Spinal cord (tissue), 10 donors: ENCODE results near the gene ACAP2. TPM values are rescaled to one million over a fixed set of nuclear protein-coding genes. Genes with fewer than 3 reads are reported as not detected.
"Not testable (repeated sequence)": the region's sequence is repeated elsewhere in the genome, so short reads cannot be mapped to it uniquely, and the experiment has no call there.

Experiments
- DNase-seq, 6 donors: peaks; one replicate each; pipeline versions ENCODE4 v3.0.0 to v3.0.0-alpha.2; 2013 to 2015; ENCODE audit warnings: low spot score in 6 of 6, low read depth in 4 of 6
- H3K27ac ChIP-seq: one replicate; pipeline ENCODE4 v1.5.1; 2013; ENCODE audit warnings: low read depth, low read length, control low read depth
- H3K27me3 ChIP-seq: one replicate; pipeline ENCODE4 v1.6.1; 2013; ENCODE audit warnings: low read length; ENCODE audit not compliant: control insufficient read depth, insufficient read depth
- H3K36me3 ChIP-seq: one replicate; pipeline ENCODE4 v1.6.1; 2013; ENCODE audit warnings: low read length; ENCODE audit not compliant: control insufficient read depth, insufficient read depth
- H3K4me1 ChIP-seq: one replicate; pipeline ENCODE4 v1.6.1; 2013; ENCODE audit warnings: low read length; ENCODE audit not compliant: control insufficient read depth, insufficient read depth
- H3K4me3 ChIP-seq: one replicate; pipeline ENCODE4 v1.5.1; 2013; ENCODE audit warnings: low read depth, low read length, control low read depth
- H3K9me3 ChIP-seq: one replicate; pipeline ENCODE4 v1.6.1; 2013; ENCODE audit warnings: low read length; ENCODE audit not compliant: control insufficient read depth, insufficient read depth
- WGBS: methylation state at CpG from one replicate; pipeline ENCODE4 v1.1.5; 2013; ENCODE audit warnings: missing lambda C conversion rate; ENCODE audit not compliant: insufficient coverage; 5-methylcytosine and 5-hydroxymethylcytosine counted together
- polyA plus RNA-seq, 2 donors: library from polyadenylated mRNA; unstranded; fragments of 120-200 nt; gene quantifications; one replicate each; pipeline ENCODE4 v1.2.1, GENCODE V29; 2013; ENCODE audit not compliant: insufficient read length in 2 of 2
- small RNA-seq: library from RNA; depleted of rRNA; stranded (forward); fragments of <200 nt; gene quantifications from one replicate; pipeline ENCODE3, GENCODE V24; 2014; ENCODE audit warnings: low replicate concordance
- total RNA-seq, 2 donors: library from RNA; depleted of rRNA in 1 of 2; stranded (reverse); fragments of 120-200 nt in 1 of 2; fragments of >200 nt in 1 of 2; gene quantifications; one replicate each; pipeline versions ENCODE4 v1.2.3 to v1.2.4, GENCODE V29; 2013 to 2014
- donor health status: healthy.

ACAP2 gene
- total and polyA plus RNA-seq, 4 donors, result 34.5 to 197 (median 57.2) TPM

GRCh38 chr3:195230244-195230643, 212.6 kb downstream of the ACAP2 start:
- no peaks in the 10 kb centered on the region for H3K27me3 ChIP-seq
- H3K9me3 ChIP-seq, result no peaks in the 10 kb centered on the region
- H3K27ac ChIP-seq, result no peak overlapping the region
- WGBS, result no CpG with 5 or more reads among the region's 1 CpG
- H3K4me1 ChIP-seq, result no peaks in the 10 kb centered on the region
- H3K36me3 ChIP-seq, result peaks cover 8% of the 10 kb centered on the region
- no peak overlapping the region for H3K4me3 ChIP-seq
- DNase-seq, result no peak

GRCh38 chr3:195228886-195229285, 213.9 kb downstream of the ACAP2 start:
- 100% methylated on average over 1 of the region's 5 CpGs for whole genome bisulfite sequencing
- H3K9me3 ChIP-seq, H3K4me1 ChIP-seq, H3K27ac ChIP-seq, DNase-seq, H3K4me3 ChIP-seq, H3K27me3 ChIP-seq: not testable (repeated sequence)
- peaks cover 17% of the 10 kb centered on the region for H3K36me3 ChIP-seq

GRCh38 chr3:195227871-195228270, 214.9 kb downstream of the ACAP2 start:
- Histone ChIP-seq H3K4me3 (no peak overlapping the region), H3K36me3 (peaks cover 17% of the 10 kb centered on the region), H3K27me3 (no peaks in the 10 kb centered on the region), H3K4me1 (no peaks in the 10 kb centered on the region), H3K27ac (no peak overlapping the region), H3K9me3 (no peaks in the 10 kb centered on the region)
- 98% methylated on average over 6 of the region's 6 CpGs for WGBS
- DNase-seq, result no peak

GRCh38 chr3:195226900-195227447, 215.8 kb downstream of the ACAP2 start:
- DNase-seq, result no peak
- Histone ChIP-seq H3K9me3 (no peaks in the 10 kb centered on the region), H3K27ac (no peak overlapping the region), H3K4me1 (no peaks in the 10 kb centered on the region), H3K4me3 (no peak overlapping the region), H3K27me3 (no peaks in the 10 kb centered on the region), H3K36me3 (peaks cover 17% of the 10 kb centered on the region)
- 77% methylated on average over 7 of the region's 9 CpGs for WGBS

- Histone ChIP-seq H3K9me3 (no peaks in the 10 kb centered on the region), H3K36me3 (peaks cover 17% of the 10 kb centered on the region), H3K27ac (no peak overlapping the region), H3K4me1 (peaks cover 4% of the 10 kb centered on the region), H3K27me3 (no peaks in the 10 kb centered on the region), H3K4me3 (no peak overlapping the region)
- WGBS, result 98% methylated on average over 7 of the region's 7 CpGs
- no peak for DNase-seq
These were observed 216.4 kb downstream of the ACAP2 start for GRCh38 chr3:195226445-195226844.

- H3K4me1 ChIP-seq, result peaks cover 5% of the 10 kb centered on the region
- no peak overlapping the region for H3K4me3 ChIP-seq
- no peaks in the 10 kb centered on the region for H3K27me3 ChIP-seq
- H3K36me3 ChIP-seq, result peaks cover 17% of the 10 kb centered on the region
- WGBS, result 91% methylated on average over 3 of the region's 3 CpGs
- no peak for DNase-seq
- H3K9me3 ChIP-seq, result no peaks in the 10 kb centered on the region
- peak overlapping the region; percentile 6 for H3K27ac ChIP-seq
These were observed 217.7 kb downstream of the ACAP2 start for GRCh38 chr3:195224980-195225580.

Small RNAs within 50 kb of the gene (small RNA-seq; reads per million reads assigned to genes)
- gene RF00019, result not detected

Other genes with a start within 250 kb of the ACAP2 start
- gene XXYLT1, start 171.9 kb downstream of the ACAP2 start, total RNA-seq, result 10 to 100 TPM; 28.0 to 47.9 TPM
- 10 to 100 TPM; 36.0 to 39.0 TPM for gene XXYLT1, start 171.9 kb downstream of the ACAP2 start, polyA plus RNA-seq
- gene PPP1R2, start 100.3 kb upstream of the ACAP2 start, total RNA-seq, result 100 to 1,000 TPM in 1 of 2 donors, 10 to 100 TPM in 1; 57.6 to 123 TPM
- 10 to 100 TPM; 54.1 to 66.1 TPM for gene PPP1R2, start 100.3 kb upstream of the ACAP2 start, polyA plus RNA-seq
- gene APOD, start 140.9 kb upstream of the ACAP2 start, total RNA-seq, result 100 to 1,000 TPM in 1 of 2 donors, 10 to 100 TPM in 1; 75.5 to 155 TPM
- gene APOD, start 140.9 kb upstream of the ACAP2 start, polyA plus RNA-seq, result 100 to 1,000 TPM; 195 to 223 TPM